T-helper 2 cell treated with Interferon-gamma antibody and Interleukin-4, amounts not matched to agents 5 μg/mL and 100 μg/mL, for 36 hours (primary cell): Measurements from ENCODE around the gene DYNLL2.
"Not testable (repeated sequence)": the region's sequence is repeated elsewhere in the genome, so short reads cannot be mapped to it uniquely, and the experiment has no call there.

Source experiments
- DNase-seq: peaks from one replicate; pipeline ENCODE4 v3.0.0; 2021; ENCODE audit warnings: low spot score
- H3K27ac Mint-ChIP-seq: one replicate; pipeline ENCODE4 v1.8.0; 2021; ENCODE audit warnings: mild to moderate bottlenecking, mixed read lengths
- H3K27me3 Mint-ChIP-seq: one replicate; pipeline ENCODE4 v1.8.0; 2021; ENCODE audit warnings: low read depth, mixed read lengths
- H3K36me3 Mint-ChIP-seq: one replicate; pipeline ENCODE4 v1.8.0; 2021; ENCODE audit warnings: low read depth, mixed read lengths
- H3K4me1 Mint-ChIP-seq: one replicate; pipeline ENCODE4 v1.8.0; 2021; ENCODE audit warnings: low read depth, mixed read lengths
- H3K4me3 Mint-ChIP-seq: one replicate; pipeline ENCODE4 v1.8.0; 2022; ENCODE audit warnings: mild to moderate bottlenecking, moderate library complexity, mixed read lengths
- H3K9me3 Mint-ChIP-seq: one replicate; pipeline ENCODE4 v1.8.0; 2021; ENCODE audit warnings: mixed read lengths

The DYNLL2 gene

GRCh38 chr17:58100506-58100905 lies 17.3 kb downstream of the DYNLL2 start:
- Mint-ChIP-seq H3K4me1 (peaks cover 3% of the 10 kb centered on the region), H3K27me3 (peaks cover 16% of the 10 kb centered on the region), H3K36me3 (no peaks in the 10 kb centered on the region), H3K27ac (no peak overlapping the region), H3K4me3 (no peak overlapping the region), H3K9me3 (no peaks in the 10 kb centered on the region)
- DNase-seq: no peak

GRCh38 chr17:58101898-58102297 lies 18.7 kb downstream of the DYNLL2 start:
- H3K27ac Mint-ChIP-seq, H3K4me1 Mint-ChIP-seq, H3K9me3 Mint-ChIP-seq, H3K4me3 Mint-ChIP-seq, DNase-seq, H3K36me3 Mint-ChIP-seq: not testable (repeated sequence)
- peaks cover 16% of the 10 kb centered on the region for H3K27me3 Mint-ChIP-seq

GRCh38 chr17:58105093-58105492 lies 21.9 kb downstream of the DYNLL2 start:
- DNase-seq: no peak
- Mint-ChIP-seq H3K27me3 (peaks cover 20% of the 10 kb centered on the region), H3K4me1 (no peaks in the 10 kb centered on the region), H3K27ac (no peak overlapping the region), H3K9me3 (no peaks in the 10 kb centered on the region), H3K36me3 (no peaks in the 10 kb centered on the region), H3K4me3 (no peak overlapping the region)

- Mint-ChIP-seq H3K9me3 (no peaks in the 10 kb centered on the region), H3K36me3 (no peaks in the 10 kb centered on the region), H3K4me1 (no peaks in the 10 kb centered on the region), H3K27ac (no peak overlapping the region), H3K4me3 (no peak overlapping the region), H3K27me3 (peaks cover 12% of the 10 kb centered on the region)
- no peak for DNase-seq
Observed at GRCh38 chr17:58107306-58107705, 24.1 kb downstream of the DYNLL2 start.

GRCh38 chr17:58109197-58109596 lies 26.0 kb downstream of the DYNLL2 start:
- H3K27ac Mint-ChIP-seq: no peak overlapping the region

GRCh38 chr17:58110012-58110411 lies 26.8 kb downstream of the DYNLL2 start:
- Mint-ChIP-seq H3K27ac (no peak overlapping the region), H3K27me3 (peaks cover 10% of the 10 kb centered on the region), H3K9me3 (no peaks in the 10 kb centered on the region), H3K4me1 (no peaks in the 10 kb centered on the region), H3K36me3 (no peaks in the 10 kb centered on the region), H3K4me3 (no peak overlapping the region)
- no peak for DNase-seq

More at GRCh38 chr17:58109197-58109596, 26.0 kb downstream of the DYNLL2 start:
- Mint-ChIP-seq H3K9me3 (no peaks in the 10 kb centered on the region), H3K4me3 (no peak overlapping the region), H3K27me3 (peaks cover 14% of the 10 kb centered on the region), H3K4me1 (no peaks in the 10 kb centered on the region), H3K36me3 (no peaks in the 10 kb centered on the region)
- no peak for DNase-seq

GRCh38 chr17:58111676-58112075 lies 28.5 kb downstream of the DYNLL2 start:
- peaks cover 10% of the 10 kb centered on the region for H3K27me3 Mint-ChIP-seq

GRCh38 chr17:58112970-58113631 lies 29.9 kb downstream of the DYNLL2 start:
- Mint-ChIP-seq H3K27ac (no peak overlapping the region), H3K9me3 (no peaks in the 10 kb centered on the region), H3K4me3 (no peak overlapping the region), H3K4me1 (no peaks in the 10 kb centered on the region), H3K27me3 (peaks cover 9% of the 10 kb centered on the region), H3K36me3 (no peaks in the 10 kb centered on the region)
- peak; percentile 63 for DNase-seq

More at GRCh38 chr17:58111676-58112075, 28.5 kb downstream of the DYNLL2 start:
- no peaks in the 10 kb centered on the region for H3K36me3 Mint-ChIP-seq
- no peaks in the 10 kb centered on the region for H3K4me1 Mint-ChIP-seq
- no peak for DNase-seq
- H3K9me3 Mint-ChIP-seq: no peaks in the 10 kb centered on the region
- no peak overlapping the region for H3K27ac Mint-ChIP-seq
- H3K4me3 Mint-ChIP-seq: no peak overlapping the region

GRCh38 chr17:58113947-58114346 lies 30.7 kb downstream of the DYNLL2 start:
- no peak overlapping the region for H3K27ac Mint-ChIP-seq
- H3K27me3 Mint-ChIP-seq: peaks cover 11% of the 10 kb centered on the region
- no peak for DNase-seq
- no peak overlapping the region for H3K4me3 Mint-ChIP-seq
- H3K36me3 Mint-ChIP-seq: no peaks in the 10 kb centered on the region
- H3K9me3 Mint-ChIP-seq: no peaks in the 10 kb centered on the region
- no peaks in the 10 kb centered on the region for H3K4me1 Mint-ChIP-seq

GRCh38 chr17:58117382-58117781 lies 34.2 kb downstream of the DYNLL2 start:
- Mint-ChIP-seq H3K4me3 (no peak overlapping the region), H3K27me3 (peaks cover 18% of the 10 kb centered on the region)
- no peak for DNase-seq

GRCh38 chr17:58119491-58119890 lies 36.3 kb downstream of the DYNLL2 start:
- peaks cover 14% of the 10 kb centered on the region for H3K27me3 Mint-ChIP-seq
- H3K9me3 Mint-ChIP-seq: no peaks in the 10 kb centered on the region
- no peak overlapping the region for H3K27ac Mint-ChIP-seq
- no peak overlapping the region for H3K4me3 Mint-ChIP-seq
- H3K36me3 Mint-ChIP-seq: no peaks in the 10 kb centered on the region
- peaks cover 3% of the 10 kb centered on the region for H3K4me1 Mint-ChIP-seq
- no peak for DNase-seq

More at GRCh38 chr17:58117382-58117781, 34.2 kb downstream of the DYNLL2 start:
- no peak overlapping the region for H3K27ac Mint-ChIP-seq
- peaks cover 3% of the 10 kb centered on the region for H3K4me1 Mint-ChIP-seq
- H3K9me3 Mint-ChIP-seq: no peaks in the 10 kb centered on the region
- no peaks in the 10 kb centered on the region for H3K36me3 Mint-ChIP-seq

- H3K4me3 Mint-ChIP-seq: no peak overlapping the region
- H3K27me3 Mint-ChIP-seq: peaks cover 14% of the 10 kb centered on the region
- DNase-seq: no peak
- no peaks in the 10 kb centered on the region for H3K36me3 Mint-ChIP-seq
- peaks cover 3% of the 10 kb centered on the region for H3K4me1 Mint-ChIP-seq
- H3K9me3 Mint-ChIP-seq: no peaks in the 10 kb centered on the region
- no peak overlapping the region for H3K27ac Mint-ChIP-seq
Observed at GRCh38 chr17:58120195-58120822, 37.1 kb downstream of the DYNLL2 start.

- Mint-ChIP-seq H3K36me3 (no peaks in the 10 kb centered on the region), H3K4me1 (peaks cover 3% of the 10 kb centered on the region), H3K4me3 (no peak overlapping the region), H3K27me3 (peaks cover 25% of the 10 kb centered on the region), H3K27ac (no peak overlapping the region), H3K9me3 (no peaks in the 10 kb centered on the region)
- no peak for DNase-seq
Observed at GRCh38 chr17:58121925-58122324, 38.7 kb downstream of the DYNLL2 start.

- Mint-ChIP-seq H3K9me3 (no peaks in the 10 kb centered on the region), H3K4me1 (no peaks in the 10 kb centered on the region), H3K27me3 (peaks cover 30% of the 10 kb centered on the region), H3K27ac (no peak overlapping the region), H3K4me3 (no peak overlapping the region), H3K36me3 (no peaks in the 10 kb centered on the region)
- no peak for DNase-seq
Observed at GRCh38 chr17:58127846-58128245, 44.6 kb downstream of the DYNLL2 start.

GRCh38 chr17:58132697-58133096 lies 49.5 kb downstream of the DYNLL2 start:
- not testable (repeated sequence) for DNase-seq, H3K4me1 Mint-ChIP-seq, H3K27ac Mint-ChIP-seq, H3K9me3 Mint-ChIP-seq, H3K4me3 Mint-ChIP-seq, H3K36me3 Mint-ChIP-seq
- peaks cover 43% of the 10 kb centered on the region for H3K27me3 Mint-ChIP-seq
